HepG2 (cell line): Measurements from ENCODE around the gene TNFSF15. TPM values are rescaled to one million over a fixed set of nuclear protein-coding genes. Genes with fewer than 3 reads are reported as not detected.

Source experiments
- ATAC-seq: fragments of 200-7000 bp; cut with Tn5 transposase; 3 replicates; pipeline ENCODE4 v1.9.1; 2020; ENCODE audit warnings: mild to moderate bottlenecking, moderate library complexity
- BruUV-seq: library from RNA; stranded (reverse); fragments of 400-500 nt; replicated peaks from 2 replicates; lab custom pipeline; 2021; lab: Mats Ljungman, UMichigan
- CTCF ChIA-PET: fragments of 300-600 bp; formaldehyde crosslinking; extraction: SDS; loops from one replicate; lab custom pipeline; 2021; ENCODE audit warnings: low total read pairs, inconsistent platforms, low intra/inter-chr PET ratio; lab: Yijun Ruan, JAX
- POLR2A ChIA-PET: fragments of 350-600 bp; sonication (Branson Sonifier 250); formaldehyde crosslinking; loops from one replicate; lab custom pipeline; 2020; ENCODE audit warnings: antibody characterized with exemption, inconsistent platforms; lab: Yijun Ruan, JAX
- DNase-seq: peaks from one replicate; pipeline ENCODE4 v3.0.0-alpha.2; 2015; ENCODE audit warnings: low spot score
- FAIRE-seq: peaks from 3 replicates; lab custom pipeline; 2011; peaks lifted over from hg19 to GRCh38; lab: Jason Lieb, UNC
- H2AFZ ChIP-seq: one replicate; pipeline ENCODE4 v1.6.1; 2011; ENCODE audit warnings: low read length, inconsistent platforms
- H3K27ac ChIP-seq: fragments of 300-600 bp; 3 replicates; pipeline ENCODE4 v1.8.0; 2011; ENCODE audit warnings: mixed run types, mild to moderate bottlenecking, mixed read lengths, low read length, inconsistent platforms; ENCODE audit not compliant: insufficient read depth; ENCODE audit errors: extremely low read length
- H3K27me3 ChIP-seq, 2 experiments: fragments of 200-600 bp in 1 of 2; 2 replicates in 1 of 2; 3 replicates in 1 of 2; pipeline versions ENCODE4 v1.6.0 to v1.8.0; 2011; ENCODE audit warnings: low read length in 2 of 2, mild to moderate bottlenecking in 2 of 2, moderate library complexity in 2 of 2, inconsistent platforms in 1 of 2; ENCODE audit not compliant: insufficient read depth in 2 of 2, control insufficient read depth in 1 of 2
- H3K36me3 ChIP-seq, 2 experiments: fragments of 200-600 bp in 1 of 2; replicated peaks in 1 of 2; 2 replicates in 1 of 2; 3 replicates in 1 of 2; pipeline versions ENCODE4 v1.5.1 to v1.8.0; 2011; ENCODE audit warnings: low read length in 2 of 2, inconsistent platforms in 1 of 2; ENCODE audit not compliant: insufficient read depth in 2 of 2, control insufficient read depth in 1 of 2
- H3K4me1 ChIP-seq: 2 replicates; pipeline ENCODE4 v1.5.1; 2012; ENCODE audit warnings: low read length, inconsistent platforms; ENCODE audit not compliant: insufficient read depth
- H3K4me2 ChIP-seq: 2 replicates; pipeline ENCODE4 v1.6.0; 2011; ENCODE audit warnings: low read depth, low read length, inconsistent platforms
- H3K4me3 ChIP-seq, 3 experiments: fragments of 200-600 bp in 1 of 3; sonication (generic), shearing (Covaris generic) in 1 of 3; replicated peaks in 1 of 3; 2 replicates each; pipeline ENCODE4 v1.5.1; 2011 to 2016; ENCODE audit warnings: low read length in 3 of 3, inconsistent platforms in 2 of 3, low read depth in 2 of 3, mild to moderate bottlenecking in 2 of 3, control low read depth in 1 of 3, mixed read lengths in 1 of 3; ENCODE audit not compliant: insufficient read depth in 1 of 3
- H3K79me2 ChIP-seq: one replicate; pipeline ENCODE4 v1.6.1; 2011; ENCODE audit warnings: low read length, inconsistent platforms; ENCODE audit not compliant: insufficient read depth
- H3K9ac ChIP-seq: 2 replicates; pipeline ENCODE4 v1.6.0; 2011; ENCODE audit warnings: mild to moderate bottlenecking, low read depth, low read length, inconsistent platforms; ENCODE audit not compliant: insufficient read depth
- H3K9me3 ChIP-seq: 2 replicates; pipeline ENCODE4 v1.5.1; 2012; ENCODE audit warnings: mild to moderate bottlenecking, low read length
- H4K20me1 ChIP-seq: 2 replicates; pipeline ENCODE4 v1.6.0; 2011; ENCODE audit warnings: inconsistent platforms, mild to moderate bottlenecking, low read length, moderate library complexity; ENCODE audit not compliant: insufficient read depth
- GFI1 ChIP-seq: sonication (generic); formaldehyde crosslinking; IDR thresholded peaks from 2 replicates; pipeline ENCODE4 v1.5.0; 2020; ENCODE audit warnings: missing genetic modification reagents, mild to moderate bottlenecking, borderline replicate concordance
- HMGA1 ChIP-seq: sonication (generic); formaldehyde crosslinking; conservative IDR thresholded peaks from 2 replicates; pipeline ENCODE4 v1.4.0; 2020; ENCODE audit warnings: missing genetic modification reagents
- THAP7 ChIP-seq: sonication (generic); formaldehyde crosslinking; IDR thresholded peaks from 2 replicates; pipeline ENCODE4 v1.8.1; 2023; ENCODE audit warnings: mild to moderate bottlenecking, missing genetic modification reagents
- ZNF296 ChIP-seq: sonication (generic); formaldehyde crosslinking; conservative IDR thresholded peaks from 2 replicates; pipeline ENCODE4 v1.5.0; 2020; ENCODE audit warnings: mild to moderate bottlenecking, missing genetic modification reagents
- ZNF407 ChIP-seq: sonication (generic); formaldehyde crosslinking; IDR thresholded peaks from one replicate; pipeline ENCODE4 v1.5.1; 2020; ENCODE audit warnings: mild to moderate bottlenecking, missing genetic modification reagents; ENCODE audit errors: not compliant biosample characterization
- ZNF83 ChIP-seq: sonication (generic); formaldehyde crosslinking; IDR thresholded peaks from 2 replicates; pipeline ENCODE4 v1.4.0; 2020; ENCODE audit warnings: missing genetic modification reagents, mild to moderate bottlenecking, borderline replicate concordance
- WGBS: methylation state at CpG from one replicate; pipeline ENCODE4 v1.1.6; 2017; ENCODE audit warnings: low lambda C conversion rate; 5-methylcytosine and 5-hydroxymethylcytosine counted together
- in situ Hi-C: cut with HindIII; loops from 2 replicates; pipeline ENCODE4 v1.10.0; 2017; ENCODE audit warnings: low pct_unique_long_range_greater_than_20kb; ENCODE audit not compliant: extremely low pct_ligation_motif_present
- intact Hi-C: fragments of 100-400 bp; cut with micrococcal nuclease; formaldehyde crosslinking; loops from one replicate; pipeline ENCODE4 v1.10.0; 2022; ENCODE audit not compliant: unreplicated experiment
- polyA plus RNA-seq, 8 experiments: library from polyadenylated mRNA; depleted of rRNA in 3 of 8; stranded (reverse) in 7 of 8; unstranded in 1 of 8; fragments of >200 nt; fragmentation: Illumina TruSeq in 4 of 8; extraction: Trizol in 4 of 8; gene quantifications; 2 replicates each; pipeline versions ENCODE4 v1.2.1 to v1.2.3, GENCODE V29; 2011 to 2016; ENCODE audit warnings: low read depth in 4 of 8, missing spikeins in 1 of 8, mixed read lengths in 1 of 8; ENCODE audit not compliant: insufficient read depth in 1 of 8
- total RNA-seq, 5 experiments: library from RNA; depleted of rRNA; stranded (reverse); fragments of >200 nt; fragmentation: Illumina TruSeq; extraction: Trizol; gene quantifications; 2 replicates each; pipeline ENCODE4 v1.2.3, GENCODE V29; 2016; ENCODE audit warnings: low read depth in 1 of 5
- TF ChIP-seq, protein P1 (sequence below): sonication (generic); formaldehyde crosslinking; IDR thresholded peaks from 2 replicates; pipeline ENCODE4 v1.8.1; 2022; ENCODE audit warnings: low read depth, mild to moderate bottlenecking, missing genetic modification reagents

TNFSF15 gene
- total and polyA plus RNA-seq, 2 of the 13 experiments (the other 11 are each of a cell fraction or from before 2014, with no cell fraction given): 0.02 to 0.03 TPM

GRCh38 chr9:114811966-114812636 lies 6.3 kb upstream of the TNFSF15 start:
- no peaks in the 10 kb centered on the region for H3K4me1 ChIP-seq
- no peaks in the 10 kb centered on the region for H3K36me3 ChIP-seq
- ChIA-PET CTCF (no interaction called here), POLR2A (no interaction called here)
- H3K9ac ChIP-seq: no peak overlapping the region
- intact Hi-C loops: no loop called here
- no peak overlapping the region for H3K27ac ChIP-seq
- no peak for FAIRE-seq
- no peaks in the 10 kb centered on the region for H3K27me3 ChIP-seq
- no peak overlapping the region for H2AFZ ChIP-seq
- no peaks in the 10 kb centered on the region for H3K9me3 ChIP-seq
- no peak overlapping the region for H3K4me2 ChIP-seq
- no peaks in the 10 kb centered on the region for H3K79me2 ChIP-seq
- TF ChIP-seq THAP7 (CRISPR knock-in tag) (no peak), HMGA1 (CRISPR knock-in tag) (no peak), ZNF296 (CRISPR knock-in tag) (no peak), ZNF407 (CRISPR knock-in tag) (no peak), ZNF83 (CRISPR knock-in tag) (no peak), GFI1 (CRISPR knock-in tag) (no peak)
- TF ChIP-seq, protein P1, sequence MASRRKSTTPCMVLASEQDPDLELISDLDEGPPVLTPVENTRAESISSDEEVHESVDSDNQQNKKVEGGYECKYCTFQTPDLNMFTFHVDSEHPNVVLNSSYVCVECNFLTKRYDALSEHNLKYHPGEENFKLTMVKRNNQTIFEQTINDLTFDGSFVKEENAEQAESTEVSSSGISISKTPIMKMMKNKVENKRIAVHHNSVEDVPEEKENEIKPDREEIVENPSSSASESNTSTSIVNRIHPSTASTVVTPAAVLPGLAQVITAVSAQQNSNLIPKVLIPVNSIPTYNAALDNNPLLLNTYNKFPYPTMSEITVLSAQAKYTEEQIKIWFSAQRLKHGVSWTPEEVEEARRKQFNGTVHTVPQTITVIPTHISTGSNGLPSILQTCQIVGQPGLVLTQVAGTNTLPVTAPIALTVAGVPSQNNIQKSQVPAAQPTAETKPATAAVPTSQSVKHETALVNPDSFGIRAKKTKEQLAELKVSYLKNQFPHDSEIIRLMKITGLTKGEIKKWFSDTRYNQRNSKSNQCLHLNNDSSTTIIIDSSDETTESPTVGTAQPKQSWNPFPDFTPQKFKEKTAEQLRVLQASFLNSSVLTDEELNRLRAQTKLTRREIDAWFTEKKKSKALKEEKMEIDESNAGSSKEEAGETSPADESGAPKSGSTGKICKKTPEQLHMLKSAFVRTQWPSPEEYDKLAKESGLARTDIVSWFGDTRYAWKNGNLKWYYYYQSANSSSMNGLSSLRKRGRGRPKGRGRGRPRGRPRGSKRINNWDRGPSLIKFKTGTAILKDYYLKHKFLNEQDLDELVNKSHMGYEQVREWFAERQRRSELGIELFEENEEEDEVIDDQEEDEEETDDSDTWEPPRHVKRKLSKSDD (CRISPR knock-in tag): no peak
- no peak for DNase-seq
- H4K20me1 ChIP-seq: no peaks in the 10 kb centered on the region
- in situ Hi-C loops: no loop called here
- no peak overlapping the region for H3K4me3 ChIP-seq
- 63% methylated on average over 5 of the region's 5 CpGs for WGBS
- no peak for ATAC-seq
- BruUV-seq: no TSS peak
